ENCODE data around the gene KIF16B. TPM values are rescaled to one million over a fixed set of nuclear protein-coding genes. Genes with fewer than 3 reads are reported as not detected.

KIF16B gene
- total and polyA plus RNA-seq, 2 donors (not counting 3 experiments of a cell fraction or from before 2014, with no cell fraction given) = 2.9 to 8.8 TPM

- no peak overlapping the region for H3K9ac ChIP-seq (replicated peaks; ENCODE audit: extremely low read depth, insufficient read depth, low read length)
- FAIRE-seq = no peak
- DNase-seq (ENCODE audit: low read depth, low spot score) = no peak
- no peak overlapping the region for H3K4me3 ChIP-seq (replicated peaks in 1 of 3; ENCODE audit: insufficient read depth in 1 of 3, low read depth in 1 of 3, low read length in 3 of 3)
- H3K27me3 ChIP-seq (ENCODE audit: control insufficient read depth in 2 of 2, insufficient read depth in 2 of 2, low read length in 2 of 2) = no peaks in the 10 kb centered on the region
- intact Hi-C loops (cut with micrococcal nuclease) (no loop called here), dilution Hi-C loops (cut with MboI; ENCODE audit: extremely low pct_ligation_motif_present, low sequenced_read_pairs) (no loop called here)
- no peaks in the 10 kb centered on the region for H3K79me2 ChIP-seq (ENCODE audit: control insufficient read depth, insufficient read depth, low read length)
- POLR2A ChIA-PET = no interaction called here
- no peak overlapping the region for H3K27ac ChIP-seq (ENCODE audit: insufficient read depth, low read depth, low read length)
- CTCF ChIA-PET = no interaction called here
- H3K4me2 ChIP-seq (ENCODE audit: insufficient read depth, low read length) = no peak overlapping the region
- H4K20me1 ChIP-seq (replicated peaks; ENCODE audit: control insufficient read depth, extremely low read depth, insufficient read depth, low read length) = no peaks in the 10 kb centered on the region
- no peak overlapping the region for H2AFZ ChIP-seq (ENCODE audit: low read depth, low read length)
- H3K9me3 ChIP-seq (replicated peaks; ENCODE audit: control insufficient read depth, insufficient read depth, low read length) = no peaks in the 10 kb centered on the region
- H3K4me1 ChIP-seq (ENCODE audit: control insufficient read depth, extremely low read depth, insufficient read depth, low read length) = no peaks in the 10 kb centered on the region
- no peaks in the 10 kb centered on the region for H3K9me1 ChIP-seq (replicated peaks; ENCODE audit: control insufficient read depth, extremely low read depth, insufficient read depth, low read length)
- no peak for TF ChIP-seq CTCF (IDR thresholded peaks at IDR 0.05; ENCODE audit: extremely low read depth in 1 of 2, insufficient read depth in 1 of 2, low read depth in 1 of 2, low read length in 2 of 2)
- TF ChIP-seq MYC (IDR thresholded peaks at IDR 0.05; ENCODE audit: low read depth, low read length) = no peak
- no peak for TF ChIP-seq JUN (IDR thresholded peaks at IDR 0.05; ENCODE audit: borderline replicate concordance, insufficient read depth, insufficient read length, low read depth)
- TF ChIP-seq FOS (IDR thresholded peaks at IDR 0.05; ENCODE audit: borderline replicate concordance, insufficient read depth, low read length) = no peak
- TF ChIP-seq, protein P1, sequence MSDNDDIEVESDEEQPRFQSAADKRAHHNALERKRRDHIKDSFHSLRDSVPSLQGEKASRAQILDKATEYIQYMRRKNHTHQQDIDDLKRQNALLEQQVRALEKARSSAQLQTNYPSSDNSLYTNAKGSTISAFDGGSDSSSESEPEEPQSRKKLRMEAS (IDR thresholded peaks at IDR 0.05; ENCODE audit: insufficient read depth, insufficient read length) = no peak
- no peak for TF ChIP-seq EZH2 (IDR thresholded peaks at IDR 0.05; ENCODE audit: borderline replicate concordance, low read depth, low read length, severe bottlenecking)
- TF ChIP-seq POLR2AphosphoS5 (IDR thresholded peaks at IDR 0.05; ENCODE audit: insufficient read depth, low read depth, low read length) = no peak
- TF ChIP-seq GATA2 (IDR thresholded peaks at IDR 0.05; ENCODE audit: insufficient read depth, insufficient read length, low read depth, low read length) = no peak
- TF ChIP-seq POLR2A (IDR thresholded peaks at IDR 0.05; ENCODE audit: low read depth, low read length) = no peak
- no TSS peak for BruUV-seq (replicated peaks)
- H3K36me3 ChIP-seq (ENCODE audit: control insufficient read depth in 2 of 2, extremely low read depth in 1 of 2, insufficient read depth in 2 of 2, low read length in 2 of 2) = no peaks in the 10 kb centered on the region
These were observed 264.5 kb downstream of the KIF16B start for GRCh38 chr20:16308754-16309153.
